NCI-H2196 (cell line): ENCODE data around the gene CLSTN2.

ENCODE experiments used
- DNase-seq: peaks from one replicate; lab custom pipeline; 2025; ENCODE audit not compliant: unreplicated experiment; lab: John Stamatoyannopoulos, UW

The CLSTN2 gene

DNA sequence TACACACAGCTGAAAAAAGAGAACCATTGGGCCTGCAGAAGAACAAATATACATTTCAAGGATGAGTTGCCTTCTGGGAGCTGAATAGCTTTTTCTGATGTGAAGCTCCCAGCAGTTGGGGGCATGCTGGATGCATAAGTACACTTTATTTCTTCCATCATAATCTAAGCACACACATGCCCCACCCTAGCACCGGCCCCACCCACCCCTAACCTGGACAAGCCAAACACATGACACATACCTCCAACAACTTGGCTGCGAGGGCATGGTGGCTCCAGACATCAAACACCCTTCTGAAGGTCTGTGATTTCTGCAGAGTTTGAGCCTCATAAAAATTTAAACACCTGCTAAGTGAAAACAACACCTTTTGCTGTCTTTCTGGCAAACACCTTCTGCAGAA lies 435.7 kb downstream of the CLSTN2 start:
- DNase-seq: no peak

DNA sequence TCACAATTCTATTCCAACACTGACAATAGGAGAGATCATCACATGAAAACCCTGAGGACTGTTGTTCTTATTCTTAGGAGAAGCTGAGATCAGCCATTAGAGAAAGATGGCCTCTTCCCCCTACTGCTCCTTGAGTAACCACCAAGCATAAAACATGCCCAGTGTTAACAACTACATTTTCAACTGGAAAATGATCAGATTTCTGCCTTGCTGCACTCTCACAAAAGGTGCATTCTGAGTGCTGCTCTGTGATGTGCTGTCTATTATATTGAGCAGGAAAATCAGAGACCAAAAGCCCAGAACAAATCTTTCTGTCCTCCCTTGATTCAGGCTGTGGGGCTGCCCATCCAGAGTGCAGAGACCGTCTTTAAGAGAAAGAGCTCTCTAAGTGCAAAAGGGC lies 438.2 kb downstream of the CLSTN2 start:
- no peak for DNase-seq

DNA sequence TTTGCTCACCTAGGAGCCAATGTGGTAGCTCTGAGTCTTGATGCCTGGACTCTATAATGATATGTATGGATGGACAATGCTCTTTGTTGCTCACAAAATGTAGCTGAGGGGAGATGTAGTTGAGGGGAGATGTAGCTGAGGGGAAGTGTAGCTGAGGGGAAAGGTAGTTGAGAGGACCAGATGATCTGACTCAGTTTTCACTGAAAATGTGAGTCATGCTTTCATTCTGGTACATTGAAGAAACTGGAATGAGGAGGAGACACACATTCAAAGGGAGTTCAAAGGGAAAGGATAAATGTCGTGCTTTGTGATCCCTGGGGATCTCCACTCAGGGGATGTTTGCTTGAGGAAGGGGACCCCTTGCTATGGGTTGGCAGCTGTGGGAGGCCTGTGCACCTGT lies 440.0 kb downstream of the CLSTN2 start:
- DNase-seq: no peak

DNA sequence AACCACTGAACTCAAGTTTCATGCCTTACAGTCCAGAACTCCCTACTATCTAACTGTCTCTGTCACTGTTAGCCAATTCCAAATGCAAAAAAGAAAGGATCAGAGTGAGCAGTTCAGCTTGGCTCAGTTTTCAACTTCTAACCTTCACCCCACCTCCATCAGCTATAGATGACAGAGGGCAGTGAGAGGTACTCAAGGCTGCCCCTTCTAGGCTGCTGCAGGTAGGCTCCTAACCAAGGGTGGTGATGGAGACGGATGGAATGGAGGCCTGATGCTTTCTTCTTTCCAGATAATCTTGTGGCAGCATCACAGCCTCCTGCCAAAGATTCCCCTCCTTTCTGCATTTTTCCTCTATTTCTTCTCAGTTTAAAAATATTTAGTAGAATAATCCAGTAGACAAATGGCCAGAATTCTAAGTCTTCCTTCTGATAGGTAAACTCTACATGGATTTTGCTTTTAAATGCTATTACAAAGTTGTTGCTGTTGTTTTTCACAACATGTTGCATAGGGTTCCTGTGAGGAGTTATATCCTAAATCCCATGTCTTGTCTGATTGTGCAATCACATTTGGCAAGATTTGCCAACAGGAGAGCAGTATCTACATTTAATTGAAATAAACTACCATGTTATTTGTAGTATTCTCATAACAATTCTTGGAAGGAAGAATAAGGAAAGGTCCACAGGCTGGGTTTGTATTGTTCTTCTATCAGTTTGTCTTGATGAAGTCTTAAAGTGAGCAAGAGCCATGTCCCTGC lies 441.3 kb downstream of the CLSTN2 start:
- DNase-seq: no peak

GRCh38 chr3:140377644-140378043 lies 442.7 kb downstream of the CLSTN2 start:
- DNase-seq: no peak

DNA sequence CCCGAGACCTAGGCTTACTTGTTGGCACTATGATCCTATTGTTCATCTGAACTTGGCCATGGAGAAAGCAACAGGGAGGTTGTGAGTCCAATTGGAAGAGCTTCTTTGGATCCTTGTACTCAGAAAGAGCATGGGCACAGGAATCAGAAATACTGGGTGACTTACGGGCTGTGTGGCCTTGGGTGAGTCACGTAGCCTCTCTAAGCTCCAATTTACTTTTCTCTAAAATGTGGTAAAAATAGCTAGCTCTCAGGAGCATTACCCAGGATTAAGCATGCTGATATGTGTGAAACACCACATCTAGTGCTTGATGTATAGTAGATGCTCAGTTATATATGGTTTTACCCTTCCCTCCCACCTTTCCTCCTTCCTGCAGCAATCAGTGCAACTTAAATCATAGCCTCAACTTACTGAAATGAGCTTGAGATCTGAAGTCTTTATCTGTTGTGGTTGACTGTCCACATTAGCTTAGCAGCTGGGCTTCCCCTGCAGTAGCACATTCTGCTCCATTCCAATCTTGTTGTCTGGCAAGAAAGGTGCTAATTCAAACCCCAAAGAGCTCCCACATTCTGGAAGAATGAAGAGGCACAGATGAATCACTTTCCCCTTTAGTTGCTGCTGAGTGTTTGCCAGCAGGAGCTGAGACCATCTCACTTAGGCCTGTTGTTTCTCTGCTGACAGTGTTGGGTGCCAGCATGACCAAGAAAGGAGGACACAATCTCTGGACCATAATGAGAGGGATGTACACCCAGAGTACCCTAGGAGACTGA lies 443.8 kb downstream of the CLSTN2 start:
- no peak for DNase-seq

GRCh38 chr3:140384028-140384771 lies 449.2 kb downstream of the CLSTN2 start:
- no peak for DNase-seq

GRCh38 chr3:140384876-140385275 lies 449.9 kb downstream of the CLSTN2 start:
- DNase-seq: no peak

DNA sequence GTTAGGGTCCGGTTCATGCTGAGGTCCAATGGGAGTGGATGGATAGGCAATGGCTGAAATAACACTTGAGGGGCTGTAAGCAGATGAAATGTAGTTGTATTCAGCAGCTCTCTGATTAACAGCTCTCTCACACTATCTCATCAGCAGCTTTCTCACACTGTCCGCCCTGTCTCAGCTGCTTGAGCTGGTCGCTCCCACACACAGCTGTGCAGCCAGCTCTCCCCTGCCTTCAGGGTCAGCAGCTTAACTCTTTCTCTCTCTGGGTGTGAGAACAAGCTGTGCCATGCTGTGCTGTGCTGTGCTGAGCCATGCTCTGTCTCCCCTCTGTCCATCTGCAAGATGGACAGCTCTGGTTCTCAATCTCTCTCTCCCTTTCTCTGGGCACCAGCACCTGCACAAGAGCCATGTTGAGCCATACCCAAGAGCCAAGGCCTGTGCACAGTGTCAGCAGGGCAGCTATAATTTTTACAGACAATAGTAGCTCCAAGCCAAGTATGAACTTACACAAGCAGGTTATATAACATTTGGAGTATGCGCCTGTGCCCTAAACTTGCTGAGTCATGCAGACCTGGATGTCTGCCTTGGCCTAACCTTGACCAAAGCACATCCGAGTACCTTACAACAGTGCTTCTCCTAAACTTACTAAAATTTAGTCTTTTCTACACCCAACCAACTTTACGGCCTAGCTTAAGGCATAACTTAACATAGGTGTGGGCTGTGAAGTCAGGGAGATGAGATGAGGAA lies 451.5 kb downstream of the CLSTN2 start:
- DNase-seq: no peak

GRCh38 chr3:140387244-140387643 lies 452.3 kb downstream of the CLSTN2 start:
- no peak for DNase-seq

DNA sequence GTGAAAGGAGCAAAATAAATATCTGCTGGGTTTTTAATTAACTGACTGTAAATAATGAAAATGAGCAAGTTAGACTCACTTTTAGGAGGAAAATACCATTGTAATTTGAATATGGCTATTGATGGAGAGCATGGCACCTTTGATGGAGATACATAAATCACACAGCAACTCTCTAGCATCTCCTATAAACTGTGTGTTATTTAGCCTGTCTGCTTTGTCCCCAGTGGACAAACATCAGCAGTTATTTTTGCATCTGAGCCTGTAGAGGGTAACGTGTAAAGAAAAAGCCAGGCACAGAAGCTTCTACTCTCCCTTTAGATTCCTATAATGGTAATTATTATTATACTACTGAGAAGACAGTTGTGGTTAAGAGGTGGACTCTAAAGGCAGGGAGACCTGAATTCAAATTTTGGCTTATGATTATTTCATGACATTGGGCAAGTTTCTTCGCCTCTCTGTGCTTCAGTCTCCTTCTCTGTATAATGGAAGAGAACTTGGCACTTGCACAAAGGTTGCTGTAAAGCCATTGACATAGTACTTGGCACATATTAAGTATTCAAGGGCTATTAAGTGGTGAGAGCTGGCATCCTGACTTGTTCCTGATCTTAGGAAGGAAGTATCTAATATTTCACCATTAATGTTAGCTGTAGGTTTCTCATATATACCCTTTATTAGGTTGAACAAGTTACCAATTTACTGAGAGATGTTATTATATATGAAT lies 453.4 kb downstream of the CLSTN2 start:
- DNase-seq: no peak

DNA sequence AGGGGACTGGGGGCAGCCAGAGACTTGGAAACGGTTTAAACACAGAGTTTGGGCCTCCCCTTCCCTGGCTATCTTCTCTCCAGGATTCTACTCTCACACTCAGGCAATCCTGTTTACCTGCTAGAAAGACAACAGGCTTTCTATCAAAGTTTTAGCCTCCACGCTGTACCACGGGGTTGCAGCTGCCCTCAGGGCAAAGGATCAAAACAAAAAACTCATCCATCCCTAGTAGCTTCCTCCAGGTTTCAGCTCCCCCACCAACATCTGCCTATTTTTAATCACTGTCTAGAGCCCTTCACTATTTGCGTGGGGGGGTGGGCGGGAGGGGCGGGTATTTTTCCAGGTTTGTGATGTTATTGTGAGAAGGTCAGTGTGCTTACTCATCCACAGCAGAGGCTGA lies 456.1 kb downstream of the CLSTN2 start:
- no peak for DNase-seq

GRCh38 chr3:140394488-140395133 lies 459.6 kb downstream of the CLSTN2 start:
- no peak for DNase-seq

- DNase-seq: no peak
Measured at GRCh38 chr3:140395134-140396075, 460.4 kb downstream of the CLSTN2 start.

DNA sequence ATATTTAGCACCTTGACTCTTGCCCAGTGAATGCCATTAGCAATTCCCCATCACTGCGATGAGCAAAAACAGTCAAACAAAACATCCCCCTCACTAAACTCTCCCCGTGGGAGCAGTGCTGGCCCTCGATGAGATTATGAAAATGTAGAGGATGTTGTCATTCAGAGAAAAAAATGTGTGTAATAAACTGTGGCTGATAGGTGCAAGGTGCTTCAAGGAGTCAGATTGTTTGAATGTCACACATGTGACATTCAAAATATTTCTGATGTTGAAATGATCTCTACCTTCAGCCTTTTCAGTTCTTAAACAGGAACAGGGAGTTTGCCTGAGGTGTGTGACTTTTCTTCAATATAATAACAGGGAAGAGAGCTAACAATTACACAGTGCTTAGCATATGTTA lies 461.1 kb downstream of the CLSTN2 start:
- no peak for DNase-seq

DNA sequence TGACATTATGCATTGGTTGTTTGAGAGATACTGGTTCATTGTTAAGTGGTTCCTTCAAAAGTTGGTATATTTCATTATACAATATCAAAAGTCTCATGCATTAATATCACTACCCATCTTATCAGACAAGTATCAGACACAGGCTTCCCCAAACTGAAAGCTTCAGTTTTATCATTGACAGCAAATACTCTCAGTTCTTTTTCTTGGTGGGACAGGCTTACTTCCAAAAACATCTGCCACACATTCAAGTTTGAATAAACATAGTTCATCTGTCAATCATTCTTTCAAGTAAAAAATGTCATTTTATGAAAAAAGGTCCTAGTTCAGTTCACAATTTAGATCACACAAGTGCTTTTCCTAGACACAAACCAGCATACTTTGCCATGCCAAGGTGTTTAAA lies 462.9 kb downstream of the CLSTN2 start:
- no peak for DNase-seq

GRCh38 chr3:140398387-140398786 lies 463.4 kb downstream of the CLSTN2 start:
- DNase-seq: no peak

DNA sequence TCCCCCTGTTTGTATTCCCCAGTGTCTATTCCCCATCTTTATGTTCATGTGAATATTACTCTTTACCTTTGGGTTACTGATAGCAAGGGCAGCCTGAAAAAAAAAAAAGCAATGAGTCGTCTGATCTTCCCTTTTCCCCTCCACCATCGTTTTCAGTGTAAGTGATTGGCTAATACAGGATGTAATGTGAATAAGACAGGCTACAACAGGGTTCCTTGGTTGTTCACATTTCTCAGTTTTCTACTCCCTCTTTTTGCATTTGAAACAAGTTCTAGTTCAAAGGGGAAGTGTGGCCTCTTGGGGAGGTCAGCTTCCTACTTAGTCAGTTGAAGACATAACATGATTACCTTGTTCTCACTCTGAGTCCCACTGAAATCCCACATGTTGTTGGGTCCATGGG lies 464.9 kb downstream of the CLSTN2 start:
- DNase-seq: no peak

DNA sequence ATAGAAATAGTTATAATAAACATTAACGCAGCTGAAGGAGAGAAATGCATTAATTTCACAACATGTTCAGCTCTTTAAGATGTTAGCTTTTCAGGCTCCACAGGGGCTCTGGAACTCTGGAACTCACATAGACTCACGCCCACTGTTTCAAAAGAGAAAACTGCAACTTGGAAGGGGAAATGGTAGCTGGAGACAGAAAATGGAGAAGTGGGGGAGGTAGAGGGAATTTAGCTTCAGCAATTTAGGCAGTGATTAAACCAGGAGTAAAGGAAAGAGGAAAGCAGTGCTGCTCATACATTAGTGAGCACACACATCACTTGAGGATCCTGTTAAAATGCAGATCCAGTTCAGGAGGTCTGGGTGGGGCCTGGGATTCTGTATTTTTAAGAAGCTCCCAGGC lies 468.1 kb downstream of the CLSTN2 start:
- no peak for DNase-seq
